Nephron (organoid): ENCODE measurements around the gene SH3RF1.
A peak's percentile ranks its signal among the peaks of the same experiment; 100 is the strongest.

Source experiments
- H3K27ac Mint-ChIP-seq, 3 experiments: 2 replicates each; pipeline ENCODE4 v1.8.0; 2020; ENCODE audit warnings: mixed read lengths in 3 of 3, mild to moderate bottlenecking in 2 of 3, moderate library complexity in 1 of 3
- H3K27me3 Mint-ChIP-seq: 2 replicates; pipeline ENCODE4 v1.8.0; 2021; ENCODE audit warnings: low read depth, mild to moderate bottlenecking, moderate library complexity, mixed read lengths
- H3K36me3 Mint-ChIP-seq: 2 replicates; pipeline ENCODE4 v1.8.0; 2020; ENCODE audit warnings: low read depth, mixed read lengths
- H3K4me1 Mint-ChIP-seq: 2 replicates; pipeline ENCODE4 v1.8.0; 2020; ENCODE audit warnings: mixed read lengths
- H3K4me3 Mint-ChIP-seq, 3 experiments: 2 replicates each; pipeline ENCODE4 v1.8.0; 2020; ENCODE audit warnings: mild to moderate bottlenecking in 3 of 3, mixed read lengths in 3 of 3, moderate library complexity in 2 of 3
- H3K9me3 Mint-ChIP-seq: 2 replicates; pipeline ENCODE4 v1.8.0; 2020; ENCODE audit warnings: mixed read lengths
- CTCF ChIP-seq, 3 experiments: fragments of 200-600 bp; sonication (generic); IDR thresholded peaks; one replicate each; pipeline ENCODE4 v1.5.0; 2021; ENCODE audit warnings: antibody characterized with exemption in 3 of 3; ENCODE audit not compliant: unreplicated experiment in 3 of 3

SH3RF1 gene

DNA sequence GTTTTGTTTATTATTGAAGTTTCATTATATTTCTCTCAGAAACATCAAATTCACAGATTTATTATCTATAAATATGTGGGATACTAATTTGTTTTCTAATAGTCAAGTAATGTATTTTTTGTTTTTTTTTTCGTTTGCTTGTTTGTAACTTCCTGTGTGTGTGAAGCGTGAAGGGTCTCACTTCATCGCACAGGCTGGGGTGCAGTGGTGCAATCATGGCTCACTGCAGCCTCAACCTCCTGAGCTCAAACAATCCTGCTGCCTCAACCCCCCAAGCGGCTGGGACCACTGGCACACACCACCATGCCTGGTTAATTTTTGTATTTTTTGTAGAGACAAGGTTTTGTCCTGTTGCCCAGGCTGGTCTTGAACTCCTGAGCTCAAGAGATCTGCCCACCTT lies 55.1 kb downstream of the SH3RF1 start:
- Mint-ChIP-seq H3K4me1 (peaks cover 22% of the 10 kb centered on the region), H3K4me3 (no peak overlapping the region), H3K36me3 (peaks cover 31% of the 10 kb centered on the region), H3K9me3 (peaks cover 12% of the 10 kb centered on the region), H3K27ac (no peak overlapping the region), H3K27me3 (no peaks in the 10 kb centered on the region)
- TF ChIP-seq CTCF (IDR thresholded peaks at IDR 0.05; ENCODE audit: unreplicated experiment in 3 of 3): no peak

- peaks cover 12% of the 10 kb centered on the region for H3K9me3 Mint-ChIP-seq
- H3K27ac Mint-ChIP-seq: peak overlapping the region in 1 of 3 experiments; percentile 46
- H3K4me1 Mint-ChIP-seq: peaks cover 9% of the 10 kb centered on the region
- peaks cover 39% of the 10 kb centered on the region for H3K36me3 Mint-ChIP-seq
- H3K4me3 Mint-ChIP-seq: no peak overlapping the region
- no peak for TF ChIP-seq CTCF (IDR thresholded peaks at IDR 0.05; ENCODE audit: unreplicated experiment in 3 of 3)
- no peaks in the 10 kb centered on the region for H3K27me3 Mint-ChIP-seq
Measured at GRCh38 chr4:169212981-169213380, 57.8 kb downstream of the SH3RF1 start.

DNA sequence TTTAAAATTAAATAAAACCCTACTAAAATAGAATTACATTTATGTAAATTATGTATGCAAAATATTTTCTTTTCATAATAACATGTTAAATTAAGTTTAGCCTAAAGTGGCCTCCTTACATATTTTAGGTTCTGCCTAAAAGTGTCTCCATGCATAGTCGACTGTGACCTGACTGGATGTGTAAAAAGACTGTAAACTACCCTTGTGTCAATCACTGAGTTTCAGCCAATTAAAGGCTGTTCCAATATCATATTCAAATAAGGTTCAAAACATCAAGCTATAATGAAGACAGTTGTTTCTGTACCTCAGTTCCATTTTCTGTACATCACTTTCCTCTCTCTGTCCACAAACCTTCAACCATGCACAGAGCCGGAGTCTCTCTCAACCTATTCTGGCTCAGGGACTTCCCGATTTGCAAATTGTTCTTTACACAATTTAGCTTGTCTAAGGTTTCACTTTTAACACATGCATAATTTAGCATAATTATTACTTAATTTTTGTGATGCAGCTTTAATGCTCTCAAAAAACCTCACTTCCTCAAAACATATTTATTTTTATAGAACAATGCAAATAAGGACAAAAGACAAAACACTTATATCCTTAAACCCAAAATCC lies 60.1 kb downstream of the SH3RF1 start:
- peaks cover 12% of the 10 kb centered on the region for H3K9me3 Mint-ChIP-seq
- no peaks in the 10 kb centered on the region for H3K27me3 Mint-ChIP-seq
- no peak overlapping the region for H3K4me3 Mint-ChIP-seq
- no peak for TF ChIP-seq CTCF (IDR thresholded peaks at IDR 0.05; ENCODE audit: unreplicated experiment in 3 of 3)
- H3K4me1 Mint-ChIP-seq: peaks cover 15% of the 10 kb centered on the region
- peaks cover 38% of the 10 kb centered on the region for H3K36me3 Mint-ChIP-seq
- H3K27ac Mint-ChIP-seq: no peak overlapping the region

GRCh38 chr4:169209388-169209883 lies 61.3 kb downstream of the SH3RF1 start:
- peak overlapping the region in 1 of 3 experiments; percentile 48 for H3K27ac Mint-ChIP-seq
- no peak overlapping the region for H3K4me3 Mint-ChIP-seq
- peaks cover 26% of the 10 kb centered on the region for H3K4me1 Mint-ChIP-seq
- peaks cover 12% of the 10 kb centered on the region for H3K9me3 Mint-ChIP-seq
- TF ChIP-seq CTCF (IDR thresholded peaks at IDR 0.05; ENCODE audit: unreplicated experiment in 3 of 3): no peak
- no peaks in the 10 kb centered on the region for H3K27me3 Mint-ChIP-seq
- peaks cover 26% of the 10 kb centered on the region for H3K36me3 Mint-ChIP-seq

- H3K27ac Mint-ChIP-seq: peak overlapping the region in 1 of 3 experiments; percentile 40
- H3K27me3 Mint-ChIP-seq: no peaks in the 10 kb centered on the region
Measured at GRCh38 chr4:169208516-169208915, 62.2 kb downstream of the SH3RF1 start.

More at GRCh38 chr4:169208516-169208915, 62.2 kb downstream of the SH3RF1 start:
- H3K36me3 Mint-ChIP-seq: peaks cover 17% of the 10 kb centered on the region
- H3K4me3 Mint-ChIP-seq: no peak overlapping the region
- no peak for TF ChIP-seq CTCF (IDR thresholded peaks at IDR 0.05; ENCODE audit: unreplicated experiment in 3 of 3)
- peaks cover 4% of the 10 kb centered on the region for H3K9me3 Mint-ChIP-seq
- H3K4me1 Mint-ChIP-seq: peaks cover 35% of the 10 kb centered on the region
